C1 segment of cervical spinal cord (tissue), 14 donors: ENCODE data around the gene DEPDC1.
"Not testable (repeated sequence)": the region's sequence is repeated elsewhere in the genome, so short reads cannot be mapped to it uniquely, and the experiment has no call there.

Source experiments
- DNase-seq, 14 donors: peaks; one replicate each; lab custom pipeline; 2025; lab: John Stamatoyannopoulos, UW

The DEPDC1 gene

DNA sequence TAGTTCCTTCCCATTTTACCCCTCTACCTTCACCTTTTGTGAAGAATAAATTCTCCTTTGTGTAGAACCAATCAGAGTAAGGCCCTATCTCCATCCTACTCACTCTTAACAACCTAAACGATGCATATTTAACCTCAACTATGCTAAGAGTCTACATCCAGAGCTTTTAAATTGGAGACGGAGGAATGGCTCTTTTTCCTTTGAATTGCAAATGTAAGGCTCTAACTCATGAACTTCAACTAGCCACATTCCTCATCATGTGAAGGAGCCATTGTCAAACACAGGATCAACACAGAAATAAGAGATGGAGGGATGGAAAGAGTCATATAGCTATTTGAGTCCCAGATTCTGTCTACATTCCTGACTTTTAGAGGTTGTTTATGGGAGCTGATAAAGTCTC lies 18.2 kb downstream of the DEPDC1 start:
- no peak for DNase-seq

DNA sequence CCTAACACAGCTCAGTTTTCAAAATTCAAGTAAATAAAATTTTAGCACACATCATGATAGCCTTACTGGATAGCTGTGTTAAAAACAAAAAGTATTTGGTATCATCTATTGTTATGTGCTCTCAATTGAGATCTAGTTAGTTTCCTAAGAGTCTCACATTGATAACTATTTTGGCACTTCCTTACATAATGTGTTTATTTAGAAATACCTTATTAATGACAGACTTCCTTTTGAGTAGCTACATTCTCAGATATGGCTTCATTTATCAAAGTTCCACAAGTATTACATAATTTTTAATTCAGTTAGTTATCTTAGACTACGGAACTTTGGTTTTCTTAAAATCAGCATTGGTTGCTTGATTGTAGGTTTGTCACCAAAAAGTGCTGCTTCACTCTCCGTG lies 20.3 kb downstream of the DEPDC1 start:
- DNase-seq, result not testable (repeated sequence)

DNA sequence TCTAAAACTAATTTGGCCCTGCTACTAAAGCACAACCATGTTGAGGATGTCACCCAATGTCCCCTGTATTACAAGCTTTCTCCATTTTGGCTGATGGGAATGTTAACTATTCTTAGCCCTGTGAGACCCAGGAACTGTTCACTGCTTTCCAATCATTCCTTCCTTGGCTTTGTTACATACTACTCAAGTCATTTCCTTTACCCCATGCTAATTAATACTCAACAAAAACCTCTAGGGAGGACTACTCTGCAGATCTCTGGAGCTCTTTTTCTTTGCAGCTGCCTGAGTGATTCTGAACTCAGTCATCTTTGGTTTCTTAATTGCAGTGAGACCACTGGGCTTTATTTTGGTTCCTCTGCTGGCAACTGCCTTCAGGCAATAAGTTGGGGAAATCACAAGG lies 23.8 kb downstream of the DEPDC1 start:
- DNase-seq, result no peak

DNA sequence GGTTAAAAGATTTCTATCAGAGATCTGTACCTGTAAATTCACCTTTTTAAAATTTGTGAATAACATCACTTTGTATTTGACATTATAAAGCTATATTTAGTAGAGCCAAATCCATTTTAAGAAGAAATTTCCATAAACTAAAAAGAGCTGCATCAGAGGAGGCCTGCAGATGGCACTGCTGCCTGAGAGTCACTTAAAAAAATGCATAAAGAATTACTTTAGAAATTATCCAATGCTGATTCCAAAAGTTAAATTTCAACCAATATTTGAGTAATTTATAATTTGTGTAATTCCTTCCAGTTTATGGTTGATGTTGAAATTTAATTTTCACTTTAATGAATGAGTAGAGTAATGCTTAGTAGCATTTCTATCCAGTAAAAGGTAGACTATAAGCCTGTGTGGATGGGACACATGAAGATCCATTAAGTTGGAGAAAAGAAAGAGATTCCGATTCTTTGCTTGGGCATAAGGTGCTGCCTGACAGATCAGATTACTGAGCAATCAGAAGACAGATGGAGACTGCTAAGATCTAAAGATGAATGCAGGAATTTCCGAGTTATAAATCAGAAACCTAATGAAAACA lies 26.4 kb downstream of the DEPDC1 start:
- no peak for DNase-seq

DNA sequence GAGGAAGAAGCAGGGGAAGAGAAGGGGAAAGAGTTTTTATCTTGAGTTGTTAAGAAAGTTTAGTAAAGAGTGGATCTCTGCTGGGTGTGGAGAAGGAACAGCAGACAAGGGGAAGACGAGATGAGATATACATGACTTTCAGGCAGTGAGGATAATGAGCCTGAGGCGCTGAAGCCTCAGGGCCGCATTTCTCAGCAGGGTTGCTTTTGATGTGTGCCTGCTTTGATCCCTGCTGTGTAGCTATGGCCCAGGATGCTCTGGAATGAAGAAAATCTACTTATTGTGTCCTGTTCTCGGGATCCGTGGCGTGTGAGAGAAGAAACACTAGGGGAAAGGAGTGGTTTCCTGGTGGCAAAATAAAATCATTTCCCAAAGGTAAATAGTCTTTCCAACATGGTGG lies 32.0 kb downstream of the DEPDC1 start:
- no peak for DNase-seq

DNA sequence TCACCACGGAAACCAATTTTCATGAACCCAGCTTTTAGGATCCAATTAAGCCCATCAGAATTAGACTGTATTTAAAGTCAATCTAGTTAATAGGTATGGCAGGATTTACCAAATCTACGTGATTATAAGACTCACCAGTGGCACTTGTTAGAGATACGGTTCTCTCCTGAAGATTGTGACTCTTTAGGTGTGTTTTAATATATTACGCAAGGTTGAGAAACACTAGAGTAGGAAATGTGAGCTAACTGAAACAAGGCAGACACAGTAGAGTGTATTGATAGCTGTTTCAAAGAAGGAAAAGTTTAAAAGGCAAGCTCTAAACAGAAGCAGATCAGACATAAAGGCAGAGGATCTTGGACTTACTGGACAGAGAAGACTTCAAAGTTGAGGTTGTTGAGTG lies 35.9 kb downstream of the DEPDC1 start:
- DNase-seq, result no peak

DNA sequence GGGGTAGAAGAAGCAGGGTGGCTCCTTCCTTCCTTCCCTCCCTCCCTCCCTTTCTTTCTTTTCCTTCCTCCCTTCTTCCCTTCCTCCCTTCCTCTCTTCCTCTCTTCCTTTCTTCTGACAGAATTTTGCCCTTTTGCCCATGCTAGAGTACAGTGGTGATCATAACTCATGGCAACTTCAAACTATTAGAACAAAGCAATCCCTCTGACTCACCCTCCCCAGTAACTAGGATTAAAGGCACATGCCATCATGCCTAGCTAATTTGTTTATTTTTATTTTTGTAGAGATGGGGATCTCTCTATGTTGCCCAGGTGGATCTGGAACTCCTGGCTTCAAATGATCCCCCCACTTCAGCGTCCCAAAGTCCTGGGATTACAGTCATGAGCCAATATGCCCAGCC lies 37.1 kb downstream of the DEPDC1 start:
- no peak for DNase-seq

DNA sequence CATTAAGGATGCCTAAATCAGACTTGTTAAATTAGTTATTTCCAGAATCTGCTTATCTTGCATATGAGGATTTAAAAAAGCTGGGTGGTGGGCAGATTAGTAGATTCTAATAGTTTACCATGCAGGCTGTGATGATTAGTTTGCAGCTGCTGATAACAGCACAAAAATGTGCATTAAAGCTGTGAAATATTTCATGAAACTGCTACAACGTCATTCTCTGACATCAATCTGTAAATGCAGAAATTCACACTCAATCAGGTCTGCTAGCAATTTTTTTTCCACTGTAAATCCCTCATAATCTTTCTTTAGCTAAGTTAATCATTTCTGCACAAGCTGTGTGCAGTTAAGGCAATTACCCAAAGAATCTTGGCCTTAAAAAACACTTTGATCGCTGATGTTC lies 37.8 kb downstream of the DEPDC1 start:
- no peak for DNase-seq

DNA sequence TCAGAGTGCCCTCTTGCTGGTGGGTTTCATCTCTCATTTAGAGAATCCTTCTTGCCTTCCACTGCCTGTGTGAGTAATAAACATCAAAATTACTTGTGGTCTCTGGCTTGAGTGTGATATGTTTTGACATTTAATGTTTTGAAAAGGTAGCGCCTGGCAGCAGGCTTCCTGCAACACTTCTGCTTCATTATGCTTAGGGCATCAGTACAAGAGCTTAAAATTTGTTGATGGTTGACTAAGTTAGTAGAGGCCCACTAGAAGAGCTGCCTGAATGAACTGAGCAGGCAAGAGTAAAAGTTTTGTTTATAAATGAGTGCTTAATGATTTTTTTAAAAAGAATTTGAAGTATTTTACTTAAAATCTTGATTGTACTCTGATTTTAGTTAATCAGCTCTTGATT lies 40.7 kb downstream of the DEPDC1 start:
- no peak for DNase-seq

DNA sequence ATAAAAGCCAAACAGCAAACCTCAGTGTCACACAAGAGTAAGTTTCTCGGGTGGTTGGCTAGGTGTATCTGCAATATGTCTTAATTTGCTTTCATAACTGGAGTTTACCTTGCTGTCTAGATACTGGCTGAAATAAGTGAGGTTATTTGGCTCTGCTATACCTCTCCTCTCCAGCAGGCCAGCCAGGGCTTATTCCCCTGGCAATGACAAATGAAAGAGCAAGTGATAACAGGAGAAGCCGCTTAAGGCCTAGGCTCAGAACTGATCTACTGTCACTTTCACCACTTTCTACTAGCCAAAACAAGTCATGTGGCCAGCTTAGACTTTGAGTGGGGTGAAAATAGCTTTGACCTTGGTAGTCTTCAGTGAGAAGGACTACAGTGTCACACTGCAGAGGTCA lies 42.3 kb downstream of the DEPDC1 start:
- no peak for DNase-seq

DNA sequence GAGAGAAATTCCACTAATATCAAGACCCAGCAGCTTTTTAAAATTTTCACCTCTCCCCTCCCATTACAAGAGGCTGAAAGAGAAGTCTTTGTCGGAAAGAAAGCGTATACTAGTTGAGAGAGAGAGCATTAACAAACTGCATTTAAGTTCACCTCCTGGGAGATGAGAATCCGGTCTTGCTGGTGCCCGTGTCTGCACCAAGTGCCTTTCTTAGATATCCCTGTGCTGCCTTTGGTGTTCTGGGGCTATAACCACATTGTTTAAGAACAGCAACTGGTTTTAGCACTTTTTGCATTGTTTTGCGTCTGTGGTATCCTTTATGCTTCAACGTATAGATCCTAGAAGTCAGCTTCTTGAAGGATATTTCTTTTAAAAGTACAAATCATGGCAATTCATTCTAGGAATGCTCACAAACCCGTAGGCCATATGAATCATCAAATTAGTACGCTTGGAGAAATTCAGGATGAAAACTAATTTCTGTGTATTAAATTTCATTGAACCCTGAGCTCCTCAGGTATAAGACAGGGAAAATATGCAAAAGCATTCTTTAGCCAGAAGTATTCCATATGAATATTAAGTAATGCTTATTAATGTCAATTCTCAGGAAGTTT lies 43.7 kb downstream of the DEPDC1 start:
- DNase-seq, result no peak

DNA sequence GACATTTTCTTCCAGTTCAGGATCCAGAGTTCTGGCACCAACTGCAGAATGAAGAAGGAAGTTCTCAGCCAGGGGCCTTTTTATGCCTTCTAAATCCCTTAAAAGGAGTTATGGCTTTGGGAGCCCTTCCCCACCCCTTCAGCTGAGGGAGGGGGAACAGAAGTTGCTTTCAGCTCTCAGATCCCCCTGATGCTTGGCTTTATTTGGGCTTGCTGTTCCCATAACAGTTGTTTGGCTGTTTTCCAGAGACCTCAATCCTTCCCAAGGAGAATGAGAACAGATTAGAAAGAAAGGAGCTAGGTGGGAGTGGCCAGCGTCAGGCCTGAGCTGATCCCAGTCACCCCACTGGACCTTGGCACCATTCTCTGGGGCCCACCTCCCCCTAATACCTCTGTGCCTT lies 47.0 kb downstream of the DEPDC1 start, which contains the start of gene RPE65:
Gene RPE65 (minus strand): TSS at position 54 of the 400 bp plus-strand sequence. CDS start 49 bp downstream, at position 5.
- DNase-seq, result peak in 3 of 14 donors; percentile 1 to 13 (median 2)

DNA sequence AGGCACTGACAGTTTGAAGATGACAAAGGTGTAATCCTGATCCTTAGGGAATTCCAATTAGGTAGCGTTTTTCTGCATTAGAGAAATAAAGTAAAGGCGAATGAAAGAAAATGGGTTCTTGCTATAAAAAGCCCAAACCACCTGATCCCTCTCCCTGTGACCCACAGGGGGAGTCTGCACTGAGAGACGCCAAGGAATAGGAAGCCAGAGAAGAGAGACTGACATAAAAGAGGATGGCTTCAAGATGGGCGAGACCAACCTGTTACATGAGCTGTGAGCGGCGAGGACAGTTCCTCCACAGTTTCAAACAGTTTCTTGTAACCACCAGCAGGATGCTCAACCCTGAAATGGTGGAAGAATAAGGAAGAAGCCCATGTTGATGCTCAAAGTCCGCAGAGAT lies 48.5 kb downstream of the DEPDC1 start:
- DNase-seq, result no peak

DNA sequence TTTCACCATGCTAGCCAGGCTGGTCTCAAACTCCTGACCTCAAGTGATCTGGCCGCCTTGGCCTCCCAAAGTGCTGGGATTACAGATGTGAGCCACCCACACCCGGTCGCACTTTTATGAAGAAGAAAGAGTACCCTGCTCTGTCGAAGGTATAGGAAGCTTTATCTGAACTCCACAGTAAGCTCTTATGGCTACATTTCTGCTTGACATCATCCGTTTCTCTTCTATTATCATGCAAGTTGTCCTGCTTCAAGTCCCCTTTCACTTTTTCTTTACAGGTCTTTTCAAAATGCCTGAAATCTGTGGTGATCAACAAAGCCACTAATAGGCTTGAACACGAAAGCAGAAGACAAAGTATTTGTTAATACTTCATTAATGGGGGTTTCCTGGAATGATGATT lies 51.2 kb downstream of the DEPDC1 start:
- DNase-seq, result no peak

DNA sequence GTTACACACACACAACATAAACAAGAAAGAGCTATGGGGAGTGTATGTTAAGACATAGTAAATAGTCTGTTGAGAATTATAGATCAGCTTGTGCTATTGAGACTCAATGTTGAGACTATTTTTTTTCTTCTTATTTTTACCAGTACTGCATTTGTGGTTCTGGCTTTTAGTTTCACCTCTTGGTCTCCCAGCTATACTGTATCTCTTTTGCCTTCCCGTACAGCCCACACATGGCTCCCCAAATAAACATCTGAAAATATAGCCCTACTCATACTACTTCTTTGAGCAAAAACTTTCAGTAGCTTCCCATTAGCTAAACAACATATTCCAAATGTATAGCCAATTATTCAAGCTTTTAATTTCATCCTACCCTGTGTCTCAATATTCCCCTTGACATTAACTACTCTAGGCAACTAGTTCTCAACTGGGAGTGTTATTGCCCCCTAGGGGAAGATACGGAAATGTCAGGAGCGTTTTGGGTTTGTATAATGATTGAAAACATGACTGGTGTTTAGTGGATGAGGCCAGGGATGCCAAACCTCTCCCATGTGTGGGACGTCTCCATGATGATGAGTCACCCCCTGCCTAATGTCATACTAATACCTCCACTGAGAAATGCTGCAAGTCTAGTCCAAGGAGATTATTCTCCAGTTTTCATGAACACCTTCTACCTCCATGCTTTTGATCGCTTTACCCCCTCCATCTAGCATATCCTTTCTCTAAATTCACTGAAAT lies 53.9 kb downstream of the DEPDC1 start:
- DNase-seq, result peak in 1 of 14 donors; percentile 8

DNA sequence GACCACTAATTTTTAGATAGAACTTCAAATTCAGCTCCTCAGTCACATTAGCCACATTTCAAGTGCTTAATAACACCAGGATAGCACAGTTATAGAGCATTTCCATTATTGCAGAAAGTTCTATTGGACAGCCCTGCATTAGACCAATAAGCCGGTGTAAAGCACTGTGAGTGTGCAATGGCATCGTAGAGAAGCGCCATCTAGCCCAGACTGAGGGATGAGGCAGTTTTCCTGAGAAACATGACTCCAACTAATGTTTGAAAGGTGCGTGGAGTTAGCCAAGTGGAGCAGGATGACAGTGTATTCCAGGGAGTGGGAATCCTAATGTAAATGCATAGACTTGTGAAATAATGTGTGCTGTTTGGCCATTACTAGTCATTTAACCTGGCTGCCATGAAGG lies 54.9 kb downstream of the DEPDC1 start:
- no peak for DNase-seq

DNA sequence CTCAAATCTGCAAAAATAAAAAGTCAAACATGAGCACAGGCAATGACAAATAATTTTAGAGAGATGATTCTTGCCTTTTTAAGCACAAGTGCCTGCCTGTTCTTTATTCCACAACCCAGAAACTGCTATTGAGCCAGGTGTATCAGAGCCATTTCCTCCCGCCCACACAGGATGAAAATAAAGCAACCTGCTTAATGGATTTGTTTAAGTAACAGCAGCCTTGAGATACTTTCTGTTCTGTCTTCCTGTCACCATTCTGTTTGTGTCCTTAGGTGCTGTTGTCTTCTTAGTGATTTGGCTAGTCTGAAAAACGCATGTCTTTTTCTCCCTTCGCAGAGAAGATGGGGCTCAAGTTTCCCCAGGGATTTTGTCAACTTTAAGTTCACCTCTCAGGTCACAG lies 58.6 kb downstream of the DEPDC1 start:
- DNase-seq, result no peak

DNA sequence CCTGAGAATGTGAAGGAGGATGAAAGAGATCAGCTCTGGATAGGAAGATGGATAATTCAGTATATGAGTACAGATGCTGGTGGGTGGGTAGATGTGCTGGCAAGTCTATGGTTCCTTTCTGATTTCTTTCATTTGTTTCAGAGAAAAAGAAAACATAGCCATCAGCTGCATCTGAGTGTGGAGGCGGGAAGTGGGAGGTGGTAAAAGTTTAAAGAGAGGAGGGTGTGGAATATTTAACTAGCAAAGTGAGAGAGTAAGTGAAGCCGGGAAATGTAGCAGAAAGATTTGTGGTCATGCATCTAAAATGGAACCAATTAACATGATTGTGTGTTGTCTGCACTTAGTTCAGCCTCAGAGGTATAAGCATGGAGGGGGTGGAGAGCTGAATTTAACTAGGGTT lies 63.5 kb downstream of the DEPDC1 start:
- no peak for DNase-seq

DNA sequence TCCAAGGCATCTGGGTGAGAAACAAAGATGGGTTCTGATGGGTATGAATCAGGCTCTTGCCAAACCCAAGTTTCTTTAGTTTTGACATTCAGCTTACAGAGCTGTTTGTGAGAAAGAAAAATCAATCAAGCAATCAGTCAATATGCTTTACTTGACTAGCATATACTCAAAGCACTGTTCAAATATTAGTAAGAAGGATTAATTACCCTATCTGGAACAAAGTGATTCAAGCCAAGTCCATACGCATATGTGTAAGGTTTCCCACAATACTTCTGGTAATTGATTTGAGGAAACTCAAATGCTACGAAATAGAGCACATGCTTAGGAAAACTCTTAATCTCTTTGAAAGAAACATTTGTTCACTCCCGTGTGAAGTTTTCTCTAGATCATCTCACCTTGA lies 65.8 kb downstream of the DEPDC1 start:
- DNase-seq, result no peak

DNA sequence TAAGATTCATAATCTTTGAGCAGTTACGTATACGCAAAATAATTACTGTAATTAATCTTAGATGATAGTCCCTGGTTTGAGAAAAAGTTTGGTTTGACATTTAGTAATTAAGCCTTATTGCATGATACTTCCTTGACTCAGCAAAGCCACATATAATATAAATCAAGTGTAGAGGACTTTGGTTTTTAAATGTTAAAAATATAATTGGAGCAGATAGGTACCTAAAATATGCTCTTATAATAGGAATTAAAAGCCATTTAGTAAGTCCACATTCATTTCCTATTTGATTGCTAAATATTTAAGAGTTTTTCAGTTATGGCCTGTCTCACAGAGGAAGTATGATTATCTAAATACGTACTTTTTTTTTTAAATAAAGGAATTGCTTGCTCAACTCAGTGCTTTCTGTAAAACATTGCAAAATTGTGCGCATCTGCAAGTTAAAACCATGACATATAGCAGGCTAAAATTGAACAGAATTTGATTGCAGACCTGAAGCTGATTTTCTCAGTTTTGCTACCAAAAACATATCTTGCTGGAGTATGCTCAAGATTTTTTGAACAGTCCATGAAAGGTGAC lies 67.6 kb downstream of the DEPDC1 start:
- no peak for DNase-seq

DNA sequence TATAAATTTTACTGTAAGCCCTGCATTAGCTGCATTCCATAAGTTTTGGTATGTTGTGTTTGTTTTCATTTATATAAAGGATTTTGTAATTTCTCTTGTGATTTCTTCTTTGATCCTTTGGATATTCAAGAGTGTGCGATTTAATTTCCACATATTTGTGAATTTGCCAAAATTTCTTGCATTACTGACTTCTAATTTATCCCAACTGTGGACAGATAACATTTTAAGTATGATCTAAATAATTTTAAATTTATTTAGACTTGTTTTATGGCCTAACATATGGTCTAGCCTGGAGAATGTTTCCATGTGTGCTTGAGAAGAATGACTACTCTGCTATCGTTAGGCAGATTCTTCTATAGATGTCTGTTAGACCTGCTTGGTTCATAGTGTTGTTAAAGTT lies 70.3 kb downstream of the DEPDC1 start:
- no peak for DNase-seq
